HCT116 (cell line): ENCODE data around the gene GMDS. TPM values are rescaled to one million over a fixed set of nuclear protein-coding genes. Genes with fewer than 3 reads are reported as not detected.
A peak's percentile ranks its signal among the peaks of the same experiment; 100 is the strongest.

Experiments used
- ATAC-seq: fragments of 200-7000 bp; cut with Tn5 transposase; 2 replicates; pipeline ENCODE4 v1.9.1; 2020; ENCODE audit warnings: mild to moderate bottlenecking, moderate library complexity
- BruUV-seq: library from RNA; stranded (reverse); fragments of 400-500 nt; replicated peaks from 2 replicates; lab custom pipeline; 2021; lab: Mats Ljungman, UMichigan
- CTCF ChIA-PET: fragments of 300-600 bp; sonication (Branson Sonifier 250); formaldehyde crosslinking; loops from one replicate; lab custom pipeline; 2021; ENCODE audit warnings: antibody characterized with exemption; lab: Charles Lee
- POLR2A ChIA-PET: fragments of 300-600, 350-600 bp; sonication (Branson Sonifier 250); formaldehyde crosslinking; loops from one replicate; lab custom pipeline; 2021; ENCODE audit warnings: antibody characterized with exemption; lab: Charles Lee
- RAD21 ChIA-PET, 2 experiments: fragments of 300-600 bp; sonication (Branson Sonifier 250); formaldehyde crosslinking; loops; one replicate each; lab custom pipeline; 2023; ENCODE audit warnings: low total read pairs in 2 of 2; ENCODE audit not compliant: uncharacterized antibody in 2 of 2, unreplicated experiment in 2 of 2, low non-redundant PET in 1 of 2; lab: Charles Lee
- DNase-seq: peaks from one replicate; pipeline ENCODE4 v3.0.0-alpha.2; 2010; ENCODE audit warnings: low read depth, low spot score
- H2AFZ ChIP-seq: fragments of 200-600 bp; shearing (Covaris generic), sonication (generic); 2 replicates; pipeline ENCODE4 v1.6.1; 2017; ENCODE audit warnings: low read depth, mixed run types, mixed read lengths, antibody characterized with exemption, low read length; ENCODE audit not compliant: poor library complexity, severe bottlenecking
- H3K27ac ChIP-seq: 2 replicates; pipeline ENCODE4 v1.5.1; 2012; ENCODE audit warnings: low read depth, low read length
- H3K27me3 ChIP-seq: fragments of 200-600 bp; sonication (generic); 2 replicates; pipeline ENCODE4 v1.6.1; 2016; ENCODE audit warnings: mixed run types, low read length, mixed read lengths; ENCODE audit not compliant: insufficient read depth
- H3K36me3 ChIP-seq, 2 experiments: fragments of 200-500 bp in 1 of 2; fragments of 200-600 bp in 1 of 2; sonication (Bioruptor generic) in 1 of 2; sonication (generic) in 1 of 2; 2 replicates each; pipeline versions ENCODE4 v1.5.1 to v1.6.1; 2014 to 2016; ENCODE audit warnings: low read length in 2 of 2, inconsistent platforms in 1 of 2, mixed read lengths in 1 of 2, mixed run types in 1 of 2; ENCODE audit not compliant: insufficient read depth in 2 of 2, control insufficient read depth in 1 of 2
- H3K4me1 ChIP-seq, 2 experiments: fragments of 200-600 bp in 1 of 2; sonication (generic) in 1 of 2; 2 replicates each; pipeline versions ENCODE4 v1.5.1 to v1.6.1; 2012 to 2017; ENCODE audit warnings: low read length in 2 of 2, inconsistent platforms in 1 of 2, mild to moderate bottlenecking in 1 of 2, mixed read lengths in 1 of 2, mixed run types in 1 of 2, moderate library complexity in 1 of 2; ENCODE audit not compliant: insufficient read depth in 2 of 2, control insufficient read depth in 1 of 2
- H3K4me2 ChIP-seq: fragments of 200-600 bp; sonication (generic); 2 replicates; pipeline ENCODE4 v1.6.1; 2017; ENCODE audit warnings: mixed run types, low read length, mixed read lengths
- H3K4me3 ChIP-seq, 2 experiments: fragments of 200-600 bp in 1 of 2; sonication (generic) in 1 of 2; replicated peaks in 1 of 2; 2 replicates each; pipeline ENCODE4 v1.5.1; 2011 to 2016; ENCODE audit warnings: low read length in 2 of 2, control low read depth in 1 of 2, low read depth in 1 of 2, mild to moderate bottlenecking in 1 of 2, mixed read lengths in 1 of 2, mixed run types in 1 of 2
- H3K79me2 ChIP-seq: fragments of 200-600 bp; sonication (generic); 2 replicates; pipeline ENCODE4 v1.6.1; 2017; ENCODE audit warnings: mild to moderate bottlenecking, mixed run types, low read length, moderate library complexity, mixed read lengths; ENCODE audit not compliant: insufficient read depth
- H3K9ac ChIP-seq: fragments of 200-600 bp; sonication (generic); 2 replicates; pipeline ENCODE4 v1.6.1; 2016; ENCODE audit warnings: low read length, mixed read lengths
- H3K9me2 ChIP-seq: fragments of 200-600 bp; sonication (generic), shearing (Covaris generic); 2 replicates; pipeline ENCODE4 v1.6.1; 2017; ENCODE audit warnings: mixed run types, mild to moderate bottlenecking, moderate library complexity; ENCODE audit not compliant: insufficient read depth
- H3K9me3 ChIP-seq, 2 experiments: fragments of 200-500 bp in 1 of 2; fragments of 200-600 bp in 1 of 2; sonication (Bioruptor generic) in 1 of 2; sonication (generic) in 1 of 2; 2 replicates each; pipeline ENCODE4 v1.6.1; 2014 to 2017; ENCODE audit warnings: low read length in 2 of 2, mixed read lengths in 2 of 2, inconsistent platforms in 1 of 2, low read depth in 1 of 2, mild to moderate bottlenecking in 1 of 2, mixed run types in 1 of 2, moderate library complexity in 1 of 2; ENCODE audit not compliant: control insufficient read depth in 1 of 2, insufficient read depth in 1 of 2
- H4K20me1 ChIP-seq: fragments of 200-600 bp; sonication (generic), shearing (Covaris generic); 2 replicates; pipeline ENCODE4 v1.6.1; 2017; ENCODE audit warnings: mixed run types, mild to moderate bottlenecking, moderate library complexity; ENCODE audit not compliant: insufficient read depth
- CBX3 ChIP-seq: IDR thresholded peaks from 2 replicates; pipeline ENCODE4 v1.6.1; 2012; ENCODE audit warnings: low read depth
- CEBPB ChIP-seq: IDR thresholded peaks from 2 replicates; pipeline ENCODE4 v1.6.1; 2012; ENCODE audit warnings: low read depth
- EGR1 ChIP-seq: IDR thresholded peaks from 2 replicates; pipeline ENCODE4 v1.6.1; 2012; ENCODE audit warnings: low read depth
- EZH2phosphoT487 ChIP-seq: fragments of 200-600 bp; IDR thresholded peaks from 2 replicates; pipeline ENCODE4 v1.6.1; 2018; ENCODE audit warnings: antibody characterized with exemption, borderline replicate concordance
- JUND ChIP-seq: IDR thresholded peaks from 2 replicates; pipeline ENCODE4 v1.6.1; 2012
- MAX ChIP-seq: IDR thresholded peaks from 2 replicates; pipeline ENCODE4 v1.6.1; 2012
- POLR2AphosphoS5 ChIP-seq: IDR thresholded peaks from 2 replicates; pipeline ENCODE4 v1.6.1; 2011; ENCODE audit warnings: mild to moderate bottlenecking, low read depth, low read length, moderate library complexity
- RAD21 ChIP-seq: IDR thresholded peaks from 2 replicates; pipeline ENCODE4 v1.6.1; 2012; ENCODE audit warnings: low read depth, mild to moderate bottlenecking
- SIN3A ChIP-seq: IDR thresholded peaks from 2 replicates; pipeline ENCODE4 v1.6.1; 2012; ENCODE audit warnings: low read depth
- SP1 ChIP-seq: IDR thresholded peaks from 2 replicates; pipeline ENCODE4 v1.6.1; 2012; ENCODE audit warnings: low read depth
- YY1 ChIP-seq: IDR thresholded peaks from 2 replicates; pipeline ENCODE4 v1.6.1; 2011; ENCODE audit warnings: low read length, low read depth, moderate library complexity, mild to moderate bottlenecking; ENCODE audit not compliant: insufficient replicate concordance; ENCODE audit errors: extremely low read depth
- intact Hi-C: fragments of 100-400 bp; cut with micrococcal nuclease; formaldehyde crosslinking; loops from 2 replicates; pipeline ENCODE4 v1.10.0; 2022
- total RNA-seq: library from RNA; stranded (reverse); gene quantifications from one replicate; pipeline ENCODE4 v1.2.1, GENCODE V29; 2021; ENCODE audit not compliant: unreplicated experiment
- TF ChIP-seq, protein P1 (sequence below): IDR thresholded peaks from 2 replicates; pipeline ENCODE4 v1.6.1; 2012
- TF ChIP-seq, protein P2 (sequence below): IDR thresholded peaks from 2 replicates; pipeline ENCODE4 v1.6.1; 2011; ENCODE audit warnings: mild to moderate bottlenecking, low read length, moderate library complexity; ENCODE audit not compliant: insufficient replicate concordance; ENCODE audit errors: extremely low read depth

GMDS gene
- total RNA-seq, 1 experiment from 2014 or later: 34.4 TPM

DNA sequence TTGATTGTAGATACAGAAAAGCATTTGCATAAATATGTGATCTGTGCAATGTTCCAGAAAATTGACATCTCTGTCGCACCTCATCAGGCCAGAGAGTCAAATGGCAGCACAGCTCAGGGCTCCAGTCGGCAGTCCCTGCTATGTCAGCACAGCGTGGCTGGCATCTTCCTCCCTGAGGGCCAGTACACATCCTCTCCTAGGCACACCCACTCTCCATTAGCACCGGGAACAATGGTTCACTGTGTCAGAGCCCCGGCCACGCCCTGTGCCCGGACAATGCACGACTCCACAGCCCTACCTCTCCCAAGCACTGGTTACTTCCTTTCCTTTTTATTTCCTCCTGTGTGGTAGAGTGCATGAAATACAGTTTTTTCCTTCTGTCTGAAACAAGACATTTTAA, 520.8 kb downstream of the GMDS start:
- peak overlapping the region; percentile 18 for H3K27ac ChIP-seq
- H3K4me1 ChIP-seq: peaks cover 19% of the 10 kb centered on the region in 2 experiments
- H3K36me3 ChIP-seq: no peaks in the 10 kb centered on the region
- H3K4me3 ChIP-seq: peak overlapping the region in 1 of 2 experiments; percentile 34; a peak in 2 of 4 replicates
- ChIA-PET CTCF (no interaction called here), RAD21 (no interaction called here), POLR2A (interaction anchor here (1.4 kb wide), 1 partner anchor 45 kb away, joined by 3 read pairs; no protein-coding TSS in a partner anchor)
- no peaks in the 10 kb centered on the region for H3K9me3 ChIP-seq
- H3K9ac ChIP-seq: peak overlapping the region; percentile 35
- no peaks in the 10 kb centered on the region for H4K20me1 ChIP-seq
- H3K4me2 ChIP-seq: peak overlapping the region; percentile 69
- H2AFZ ChIP-seq: peak overlapping the region; percentile 57
- no peaks in the 10 kb centered on the region for H3K9me2 ChIP-seq
- no TSS peak for BruUV-seq
- TF ChIP-seq, protein P1, sequence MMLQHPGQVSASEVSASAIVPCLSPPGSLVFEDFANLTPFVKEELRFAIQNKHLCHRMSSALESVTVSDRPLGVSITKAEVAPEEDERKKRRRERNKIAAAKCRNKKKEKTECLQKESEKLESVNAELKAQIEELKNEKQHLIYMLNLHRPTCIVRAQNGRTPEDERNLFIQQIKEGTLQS: no peak
- TF ChIP-seq CEBPB (no peak), JUND (no peak; the same call in 1 of the 2 replicates), CBX3 (peak; percentile 81), RAD21 (0 out of 2 replicates have a peak, but pooled peaks have one; percentile 6), MAX (peak; percentile 84), POLR2AphosphoS5 (peak; percentile 57), EGR1 (peak; percentile 56), SIN3A (peak; percentile 42; the same call in 1 of the 2 replicates), YY1 (peak; percentile 37), EZH2phosphoT487 (no peak), SP1 (peak; percentile 65)
- TF ChIP-seq, protein P2, sequence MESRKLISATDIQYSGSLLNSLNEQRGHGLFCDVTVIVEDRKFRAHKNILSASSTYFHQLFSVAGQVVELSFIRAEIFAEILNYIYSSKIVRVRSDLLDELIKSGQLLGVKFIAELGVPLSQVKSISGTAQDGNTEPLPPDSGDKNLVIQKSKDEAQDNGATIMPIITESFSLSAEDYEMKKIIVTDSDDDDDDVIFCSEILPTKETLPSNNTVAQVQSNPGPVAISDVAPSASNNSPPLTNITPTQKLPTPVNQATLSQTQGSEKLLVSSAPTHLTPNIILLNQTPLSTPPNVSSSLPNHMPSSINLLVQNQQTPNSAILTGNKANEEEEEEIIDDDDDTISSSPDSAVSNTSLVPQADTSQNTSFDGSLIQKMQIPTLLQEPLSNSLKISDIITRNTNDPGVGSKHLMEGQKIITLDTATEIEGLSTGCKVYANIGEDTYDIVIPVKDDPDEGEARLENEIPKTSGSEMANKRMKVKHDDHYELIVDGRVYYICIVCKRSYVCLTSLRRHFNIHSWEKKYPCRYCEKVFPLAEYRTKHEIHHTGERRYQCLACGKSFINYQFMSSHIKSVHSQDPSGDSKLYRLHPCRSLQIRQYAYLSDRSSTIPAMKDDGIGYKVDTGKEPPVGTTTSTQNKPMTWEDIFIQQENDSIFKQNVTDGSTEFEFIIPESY: no peak
- H3K79me2 ChIP-seq: no peaks in the 10 kb centered on the region
- H3K27me3 ChIP-seq: no peaks in the 10 kb centered on the region
- ATAC-seq (peak; percentile 100), DNase-seq (peak; percentile 79)
- intact Hi-C loops: no loop called here
